ENCODE results near the gene AFG3L2.

GRCh38 chr18:12312976-12313375 is 64.1 kb downstream of the AFG3L2 start:
- TF ChIP-seq MYC (IDR thresholded peaks at IDR 0.05; ENCODE audit: low read depth, low read length) (no peak), CTCF (IDR thresholded peaks at IDR 0.05; ENCODE audit: low read depth, low read length) (no peak)

Data from NB4 (cell line).